Activated T-helper 1 cell treated with Interleukin-2 at 50 U/mL for 16 hours (primary cell): ENCODE data around the gene CDC42EP5.
A peak's percentile ranks its signal among the peaks of the same experiment; 100 is the strongest.

Source experiments
- DNase-seq: peaks from one replicate; pipeline ENCODE4 v3.0.0-alpha.2; 2020; ENCODE audit warnings: low read depth

CDC42EP5 gene

DNA sequence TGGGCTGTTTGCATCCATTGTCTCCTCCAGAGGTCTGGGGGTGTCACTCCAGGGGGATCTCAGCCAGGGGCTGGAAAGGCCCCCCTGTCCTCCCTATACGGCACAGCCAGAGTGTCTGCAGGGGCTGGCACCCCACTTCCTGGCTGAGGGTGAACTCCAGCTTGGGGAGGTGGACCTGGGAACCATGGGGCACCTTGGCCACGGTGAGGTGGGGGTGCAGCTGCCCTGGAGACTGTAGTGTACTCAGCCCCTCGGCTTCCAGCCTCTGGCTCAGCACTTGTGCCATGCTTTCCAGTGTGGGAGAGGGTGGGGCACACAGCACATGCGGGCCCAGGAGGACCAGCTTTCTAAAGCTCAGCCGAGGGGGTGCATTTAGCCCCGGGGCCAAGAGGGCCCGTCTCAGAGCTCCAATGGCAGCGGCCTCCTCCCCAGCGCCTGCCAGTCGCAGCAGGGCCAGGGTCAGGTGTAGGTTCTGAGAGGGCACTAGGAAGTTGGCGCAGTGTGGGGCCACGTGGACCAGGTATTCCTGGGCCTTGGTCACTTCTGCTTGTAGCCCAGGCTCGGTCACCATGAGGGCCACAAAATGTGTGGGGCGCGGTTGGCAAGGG is 10.9 kb downstream of the CDC42EP5 start:
- no peak for DNase-seq

DNA sequence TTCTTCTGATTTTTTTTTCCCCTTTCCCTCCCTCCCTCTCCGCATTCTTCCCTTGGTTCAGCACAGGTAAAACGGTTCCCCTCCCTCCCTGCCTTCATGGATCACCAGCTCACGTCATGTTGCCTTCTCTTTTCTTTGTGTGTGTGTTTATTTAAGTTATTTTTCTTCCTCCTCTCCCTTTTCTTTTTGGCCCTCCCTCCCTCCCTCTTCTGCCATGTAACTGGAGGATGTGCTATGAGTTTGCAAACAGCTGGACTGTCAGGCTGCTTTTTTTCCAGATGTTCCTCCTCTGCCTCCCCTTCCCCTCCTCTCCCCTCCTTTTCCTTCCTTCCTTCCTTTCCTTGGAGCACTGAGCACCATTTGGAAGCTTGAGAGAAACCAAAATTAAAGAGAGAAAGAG is 11.5 kb downstream of the CDC42EP5 start:
- DNase-seq, result no peak

DNA sequence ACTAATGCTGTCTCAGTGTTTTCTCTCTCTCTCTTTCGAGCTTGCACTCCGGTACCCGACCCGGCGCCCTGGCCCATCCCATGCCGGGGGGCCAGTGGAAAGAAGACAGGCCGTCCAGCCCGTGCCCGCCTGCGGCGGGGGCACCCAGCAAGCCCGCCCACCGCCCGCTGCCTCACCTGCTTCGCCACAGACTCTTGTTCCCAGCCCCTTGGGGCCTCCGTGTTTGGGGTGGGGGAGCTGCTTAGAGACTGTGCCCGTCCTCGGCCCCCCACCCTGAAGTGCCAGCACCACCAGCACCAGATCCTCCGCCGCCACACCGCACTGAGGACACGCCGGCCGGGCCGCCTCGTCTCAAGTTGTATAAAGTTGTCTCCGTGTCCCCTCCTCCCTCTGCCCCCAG is 11.9 kb downstream of the CDC42EP5 start:
- no peak for DNase-seq

DNA sequence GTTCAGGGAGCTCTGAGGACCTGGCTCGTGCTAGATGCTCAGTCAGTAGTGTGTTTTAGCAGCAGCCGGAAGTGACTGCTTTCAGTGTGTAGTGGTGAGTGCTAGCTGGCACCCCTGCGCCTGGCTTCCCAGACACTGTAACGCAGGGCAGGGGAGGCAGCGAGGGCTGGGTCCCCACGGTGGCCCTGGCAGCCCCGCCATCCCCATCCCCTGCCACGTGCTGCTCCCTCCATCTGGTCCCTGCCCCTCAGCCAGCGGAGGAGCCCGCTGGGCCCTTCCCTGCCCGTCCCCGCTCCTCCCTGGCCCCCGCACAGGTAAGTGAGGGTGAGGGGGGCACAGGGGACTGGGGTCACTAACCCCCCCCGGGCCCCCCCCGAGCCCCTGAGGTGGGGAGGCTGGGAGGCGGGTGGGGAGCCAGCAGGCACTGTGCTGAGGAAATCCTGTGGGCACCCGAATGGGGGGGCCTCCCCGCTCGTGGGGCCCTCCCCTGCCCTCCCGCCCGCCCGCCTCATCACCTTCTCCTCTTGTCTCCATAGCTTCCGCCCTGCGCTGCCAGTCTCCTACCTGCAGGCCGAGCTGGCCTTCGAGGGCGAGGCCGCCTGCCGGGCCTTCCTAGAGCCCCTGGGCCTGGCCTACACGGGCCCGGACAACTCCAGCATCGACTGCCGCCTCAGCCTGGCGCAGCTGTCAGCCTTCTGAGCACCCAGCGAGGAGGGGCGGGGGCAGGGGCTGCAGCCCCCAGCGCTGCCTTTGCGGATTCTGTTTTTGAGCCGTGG is 12.7 kb downstream of the CDC42EP5 start:
- no peak for DNase-seq

DNA sequence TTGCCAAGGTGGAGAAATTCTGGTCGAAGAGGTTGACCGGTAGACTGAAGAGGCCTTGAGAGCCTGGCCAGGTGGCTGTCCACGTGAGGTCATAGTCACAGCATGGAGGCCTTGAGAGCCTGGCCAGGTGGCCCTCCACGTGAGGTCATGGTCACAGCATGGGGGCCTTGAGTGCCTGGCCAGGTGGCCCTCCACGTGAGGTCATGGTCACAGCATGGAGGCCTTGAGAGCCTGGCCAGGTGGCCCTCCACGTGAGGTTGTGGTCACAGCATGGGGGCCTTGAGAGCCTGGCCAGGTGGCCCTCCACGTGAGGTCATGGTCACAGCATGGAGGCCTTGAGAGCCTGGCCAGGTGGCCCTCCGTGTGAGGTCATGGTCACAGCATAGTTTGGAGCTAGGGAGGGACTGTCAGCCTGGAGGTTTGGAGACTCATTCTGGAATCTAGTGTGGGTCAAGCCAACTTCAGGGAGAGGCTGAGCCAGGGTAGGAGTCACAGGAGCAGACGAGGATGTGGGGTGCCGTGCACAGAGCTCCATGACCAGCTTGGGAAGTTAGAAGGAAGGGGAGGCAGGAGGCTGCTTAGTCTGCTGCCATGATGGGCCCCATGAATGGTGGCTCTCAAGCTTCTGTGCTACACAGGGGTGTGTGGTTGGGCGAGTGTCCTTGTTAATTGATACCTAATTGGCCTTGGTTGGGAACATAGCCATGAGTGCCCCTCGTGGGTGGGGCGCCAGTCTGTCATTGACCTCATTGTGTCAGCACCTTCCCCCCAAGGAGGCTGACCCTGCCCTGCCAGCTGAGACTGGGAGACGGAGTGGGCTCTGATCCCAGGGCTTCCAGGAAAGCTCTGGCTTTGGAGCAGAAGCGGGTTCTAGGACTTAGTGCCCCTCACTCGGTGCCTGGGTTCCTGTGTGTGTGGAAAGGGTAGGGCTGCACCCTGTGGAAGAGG is 13.5 kb downstream of the CDC42EP5 start:
- no peak for DNase-seq

DNA sequence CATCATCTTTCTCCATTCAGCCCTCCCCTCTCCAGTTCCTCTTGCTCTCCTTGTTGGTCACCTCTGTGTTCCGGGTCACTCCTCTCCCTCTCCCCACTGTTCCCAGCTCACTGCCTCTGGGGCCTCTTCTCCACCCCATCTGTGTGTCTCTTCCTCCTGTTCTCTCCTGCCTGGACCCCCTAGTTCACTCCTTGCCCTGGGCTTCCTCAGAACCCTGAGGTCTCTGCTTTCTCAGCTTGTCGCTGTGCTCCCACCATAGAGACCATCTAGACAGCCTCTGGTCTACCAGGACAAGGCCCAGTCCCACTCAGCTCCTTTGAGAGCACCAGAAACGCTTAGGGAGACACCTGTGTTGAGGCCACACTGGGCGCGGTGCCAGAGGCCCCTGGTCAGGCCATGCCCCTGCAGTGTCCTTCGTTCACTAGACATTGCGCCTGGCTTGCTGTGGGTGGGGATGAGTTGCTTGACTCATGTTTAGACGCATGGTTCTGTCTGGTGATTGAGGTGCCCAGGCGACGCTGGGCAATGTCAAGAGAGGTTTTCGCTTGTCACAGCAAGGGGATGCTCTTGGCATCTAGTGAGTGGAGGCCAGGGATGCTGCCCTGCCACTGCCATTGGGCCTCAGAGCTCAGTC is 14.3 kb downstream of the CDC42EP5 start:
- no peak for DNase-seq

DNA sequence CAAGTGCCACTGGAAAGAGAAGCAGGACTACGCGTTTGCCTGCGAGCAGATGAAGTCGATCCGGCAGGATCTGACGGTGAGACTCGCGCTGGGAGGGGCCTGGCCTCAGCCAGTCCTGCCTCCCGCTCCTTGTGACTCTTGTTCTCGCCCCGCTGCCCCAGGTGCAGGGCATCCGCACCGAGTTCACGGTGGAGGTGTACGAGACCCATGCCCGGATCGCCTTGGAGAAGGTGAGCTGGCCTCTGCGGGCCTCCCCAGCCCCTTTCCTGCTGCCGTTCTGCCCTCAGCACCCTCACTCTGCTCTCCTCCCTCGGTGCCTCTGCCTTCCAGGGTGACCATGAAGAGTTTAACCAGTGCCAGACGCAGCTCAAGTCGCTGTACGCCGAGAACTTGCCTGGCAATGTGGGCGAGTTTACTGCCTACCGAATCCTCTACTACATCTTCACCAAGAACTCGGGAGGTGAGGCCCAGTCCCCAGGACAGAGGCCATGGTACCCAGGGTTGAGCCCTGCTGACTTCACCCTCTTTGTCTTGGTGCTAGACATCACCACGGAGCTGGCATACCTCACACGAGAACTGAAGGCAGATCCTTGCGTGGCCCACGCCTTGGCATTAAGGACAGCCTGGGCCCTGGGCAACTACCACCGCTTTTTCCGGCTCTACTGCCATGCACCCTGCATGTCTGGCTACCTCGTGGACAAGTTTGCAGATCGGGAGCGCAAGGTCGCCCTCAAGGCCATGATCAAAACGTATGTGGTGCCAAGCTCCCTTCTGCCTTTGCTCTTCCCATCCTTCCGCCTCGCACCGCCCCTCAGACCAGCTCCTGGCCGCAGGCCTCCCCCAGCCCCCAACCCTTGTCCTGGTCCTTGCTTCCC is 15.1 kb downstream of the CDC42EP5 start:
- DNase-seq, result no peak

DNA sequence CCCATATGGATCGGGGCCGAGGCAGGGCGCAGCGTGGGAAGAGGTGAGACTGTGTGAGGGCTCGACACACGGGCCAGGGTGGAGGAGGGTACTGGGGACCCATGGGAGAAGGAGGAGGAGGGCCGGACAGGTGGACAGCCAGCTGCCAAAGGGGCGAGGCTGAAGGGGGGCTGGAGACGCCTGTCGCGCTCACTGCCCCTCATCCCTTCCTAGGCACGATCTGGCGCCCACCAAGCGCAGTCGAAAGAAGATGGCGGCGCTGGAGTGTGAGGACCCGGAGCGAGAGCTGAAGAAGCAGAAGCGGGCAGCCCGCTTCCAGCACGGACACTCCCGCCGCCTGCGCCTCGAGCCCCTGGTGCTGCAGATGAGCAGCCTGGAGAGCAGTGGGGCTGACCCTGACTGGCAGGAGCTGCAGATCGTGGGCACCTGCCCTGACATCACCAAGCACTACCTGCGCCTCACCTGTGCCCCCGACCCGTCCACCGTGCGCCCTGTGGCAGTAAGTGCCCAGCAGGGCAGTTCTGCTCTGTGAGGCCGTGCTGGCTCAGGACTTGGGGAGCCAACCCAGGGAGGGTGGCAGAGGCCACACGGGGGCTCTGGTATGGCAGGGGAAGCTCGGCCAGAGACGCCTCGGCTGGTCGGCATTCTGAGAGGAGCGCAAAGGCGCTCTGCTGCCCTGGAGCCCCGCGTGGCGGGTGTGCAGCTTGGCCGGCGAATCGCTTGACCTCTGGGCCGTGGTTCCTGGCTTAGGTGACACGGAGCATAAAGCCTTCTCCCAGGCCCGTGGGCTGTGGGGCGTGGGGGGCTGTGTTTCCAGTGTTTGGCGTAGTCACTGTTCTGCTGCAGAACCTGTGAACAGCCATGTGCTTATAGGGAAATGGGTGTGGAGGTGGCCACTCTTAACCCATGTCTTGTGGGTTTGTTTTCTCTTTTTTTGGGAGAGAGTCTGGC is 16.4 kb downstream of the CDC42EP5 start:
- no peak for DNase-seq

DNA sequence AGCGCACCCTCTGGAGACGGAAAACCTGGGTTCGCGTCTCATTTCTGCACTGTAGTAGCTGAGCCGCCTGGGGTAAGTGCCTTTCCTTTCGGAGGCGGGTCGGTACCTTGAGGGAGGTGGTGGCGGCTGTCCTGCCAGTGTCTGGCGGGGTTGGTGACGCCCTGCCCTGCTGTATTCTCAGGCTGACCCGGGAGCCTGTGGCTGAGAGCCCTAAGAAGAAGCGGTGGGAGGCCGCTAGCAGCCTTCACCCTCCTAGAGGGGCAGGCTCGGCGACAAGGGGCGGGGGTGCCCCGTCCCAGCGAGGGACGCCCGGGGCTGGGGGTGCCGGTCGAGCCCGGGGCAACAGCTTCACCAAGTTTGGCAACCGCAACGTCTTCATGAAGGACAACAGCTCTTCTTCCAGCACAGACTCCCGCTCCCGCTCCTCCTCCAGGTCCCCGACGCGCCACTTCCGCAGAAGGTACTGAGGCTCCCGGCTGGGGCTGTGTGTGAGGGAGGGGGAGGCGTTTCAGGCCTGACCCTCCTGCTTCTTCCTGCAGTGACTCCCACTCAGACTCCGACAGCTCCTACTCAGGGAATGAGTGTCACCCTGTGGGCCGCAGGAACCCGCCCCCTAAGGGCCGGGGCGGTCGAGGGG is 17.2 kb downstream of the CDC42EP5 start:
- DNase-seq, result no peak

DNA sequence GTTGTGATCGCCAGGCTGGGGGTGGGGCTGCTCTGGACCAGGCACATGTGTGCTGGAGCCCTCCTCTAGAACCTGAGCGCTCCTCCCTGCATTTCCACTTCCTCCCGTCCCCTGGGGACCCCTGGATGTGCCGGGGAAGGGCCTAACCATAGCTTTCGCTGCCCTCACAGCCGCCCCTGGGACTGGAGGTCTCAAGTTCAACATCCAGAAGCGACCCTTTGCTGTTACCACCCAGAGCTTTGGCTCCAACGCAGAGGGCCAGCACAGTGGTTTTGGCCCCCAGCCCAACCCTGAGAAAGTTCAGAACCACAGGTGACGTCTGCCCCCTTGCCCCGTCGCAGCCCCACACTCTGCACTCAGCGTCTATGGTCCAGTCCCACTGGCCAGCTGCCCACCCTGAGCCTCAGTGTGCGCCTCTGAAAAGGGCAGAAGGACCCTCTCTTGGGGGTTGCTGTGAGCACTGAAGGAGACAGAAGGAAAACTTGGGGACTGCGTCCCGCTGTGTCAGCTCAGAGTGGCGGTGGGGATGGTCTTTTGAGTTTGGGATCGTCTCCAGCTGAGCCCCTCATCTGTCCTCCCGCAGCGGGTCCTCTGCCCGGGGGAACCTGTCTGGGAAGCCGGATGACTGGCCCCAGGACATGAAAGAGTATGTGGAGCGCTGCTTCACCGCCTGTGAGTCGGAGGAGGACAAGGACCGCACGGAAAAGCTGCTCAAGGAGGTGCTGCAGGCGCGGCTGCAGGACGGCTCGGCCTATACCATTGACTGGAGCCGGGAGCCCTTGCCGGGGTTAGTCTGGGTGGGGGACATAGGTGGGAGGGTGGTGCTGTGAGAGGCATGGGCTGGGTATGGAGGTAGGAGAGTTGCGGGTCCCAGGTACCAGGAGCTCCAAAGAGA is 18.1 kb downstream of the CDC42EP5 start:
- no peak for DNase-seq

DNA sequence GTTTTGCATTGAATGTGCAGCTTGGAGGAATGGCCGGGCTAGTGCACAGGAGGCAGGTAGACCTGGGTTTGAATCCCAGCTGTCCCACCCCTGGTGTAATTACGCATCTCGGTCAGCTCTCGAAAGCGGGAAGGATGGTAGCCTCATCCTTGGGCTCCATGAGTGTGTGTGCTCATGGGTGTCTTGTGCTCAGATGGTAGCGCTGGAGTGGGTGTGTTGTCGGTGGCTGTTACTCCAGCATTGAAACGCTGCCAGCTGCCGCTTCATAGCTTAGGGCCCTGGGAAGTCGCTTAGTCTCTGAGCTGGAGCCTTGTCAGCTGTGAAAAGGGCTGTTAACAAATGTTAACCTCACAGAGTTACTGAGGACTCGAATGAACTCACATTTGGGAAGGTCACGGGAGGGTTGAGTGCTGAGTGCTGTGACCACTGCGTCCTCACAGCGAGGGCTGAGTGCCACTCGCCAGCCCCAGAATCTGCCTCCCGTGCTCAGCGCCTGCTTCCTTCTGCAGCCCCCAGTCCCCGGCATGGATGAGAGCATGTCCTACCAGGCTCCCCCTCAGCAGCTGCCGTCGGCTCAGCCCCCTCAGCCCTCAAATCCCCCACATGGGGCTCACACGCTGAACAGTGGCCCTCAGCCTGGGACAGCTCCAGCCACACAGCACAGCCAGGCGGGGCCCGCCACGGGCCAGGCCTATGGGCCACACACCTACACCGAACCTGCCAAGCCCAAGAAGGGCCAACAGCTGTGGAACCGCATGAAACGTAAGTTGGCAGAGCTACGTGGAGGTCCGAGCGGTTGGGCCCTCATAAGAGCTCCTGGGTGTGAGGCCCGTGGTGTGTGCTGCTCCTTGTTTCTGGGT is 18.9 kb downstream of the CDC42EP5 start:
- no peak for DNase-seq

DNA sequence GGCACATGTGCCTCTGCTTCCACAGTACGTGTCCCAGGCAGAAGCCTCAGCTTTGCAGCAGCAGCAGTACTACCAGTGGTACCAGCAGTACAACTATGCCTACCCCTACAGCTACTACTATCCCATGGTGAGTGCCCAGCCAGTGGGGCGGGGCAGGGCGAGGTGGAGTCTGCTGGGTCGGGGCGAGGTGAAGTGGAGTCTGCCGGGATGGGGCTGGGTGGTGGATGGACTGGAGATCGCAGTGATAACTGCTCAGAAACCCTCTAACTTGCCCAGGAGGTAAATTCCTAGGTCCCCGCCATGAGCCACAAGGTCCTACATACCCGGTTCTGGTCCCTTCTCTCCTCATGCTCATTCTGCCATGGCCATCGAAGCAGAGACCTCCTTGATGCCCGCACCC is 20.5 kb downstream of the CDC42EP5 start:
- DNase-seq, result no peak

DNA sequence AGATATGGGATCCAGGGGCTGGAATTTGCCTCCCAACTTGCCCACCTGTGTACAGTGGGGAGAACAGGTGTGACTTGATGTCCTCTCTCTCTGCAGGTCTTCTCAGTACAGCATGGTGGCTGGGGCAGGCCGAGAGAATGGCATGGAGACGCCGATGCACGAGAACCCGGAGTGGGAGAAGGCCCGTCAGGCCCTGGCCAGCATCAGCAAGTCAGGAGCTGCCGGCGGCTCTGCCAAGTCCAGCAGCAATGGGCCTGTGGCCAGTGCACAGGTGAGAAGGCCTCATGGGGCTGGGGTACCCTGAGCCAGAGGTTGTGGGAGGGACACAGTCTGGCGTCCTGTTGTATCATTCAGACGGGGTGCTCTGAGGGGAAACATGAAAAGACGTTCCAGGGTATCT is 21.1 kb downstream of the CDC42EP5 start:
- no peak for DNase-seq

DNA sequence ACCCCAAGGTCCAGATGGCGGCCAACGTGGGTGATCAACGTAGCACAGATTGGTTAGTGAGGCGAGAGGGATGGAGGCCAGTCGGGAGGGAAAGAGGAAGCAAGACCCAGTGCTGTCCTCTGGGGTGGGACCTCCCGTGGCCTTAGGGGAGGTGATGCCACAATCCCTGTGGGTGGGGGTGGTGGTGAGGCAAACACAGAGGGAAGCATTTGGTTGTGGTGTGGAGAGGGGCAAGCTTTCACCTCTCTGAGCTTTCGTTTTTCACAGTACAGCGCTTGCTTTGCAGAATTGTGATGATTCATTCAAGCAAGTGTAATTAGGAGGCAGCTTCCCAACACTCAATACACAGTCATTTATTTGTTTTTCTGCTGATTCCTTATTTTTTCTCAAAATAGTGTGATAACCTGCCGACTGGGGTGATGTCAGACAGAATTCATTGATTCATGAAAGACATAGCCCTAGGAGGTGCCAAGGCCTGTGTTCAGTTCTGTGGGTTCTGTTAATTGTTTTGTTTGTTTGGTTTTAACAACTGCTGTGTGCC is 21.7 kb downstream of the CDC42EP5 start:
- no peak for DNase-seq

DNA sequence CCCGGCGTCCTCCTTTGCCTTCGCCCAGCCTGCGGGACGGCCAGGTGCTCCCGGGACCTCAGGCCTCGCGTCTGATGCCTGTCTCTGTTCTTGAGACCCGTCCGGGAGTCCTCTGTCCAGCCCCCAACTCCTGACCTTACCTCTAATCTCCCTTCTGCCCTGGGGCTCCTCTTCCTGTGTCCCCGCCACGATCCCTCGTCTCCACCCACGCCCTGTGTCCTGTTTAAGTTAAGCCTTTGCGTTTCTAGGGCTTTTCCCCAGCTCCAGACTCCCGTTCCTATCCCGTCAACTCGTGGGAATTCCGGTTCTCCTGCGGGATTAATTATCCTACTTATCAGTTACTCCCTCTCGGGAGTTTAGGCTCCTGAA is 23.4 kb downstream of the CDC42EP5 start:
- no peak for DNase-seq

DNA sequence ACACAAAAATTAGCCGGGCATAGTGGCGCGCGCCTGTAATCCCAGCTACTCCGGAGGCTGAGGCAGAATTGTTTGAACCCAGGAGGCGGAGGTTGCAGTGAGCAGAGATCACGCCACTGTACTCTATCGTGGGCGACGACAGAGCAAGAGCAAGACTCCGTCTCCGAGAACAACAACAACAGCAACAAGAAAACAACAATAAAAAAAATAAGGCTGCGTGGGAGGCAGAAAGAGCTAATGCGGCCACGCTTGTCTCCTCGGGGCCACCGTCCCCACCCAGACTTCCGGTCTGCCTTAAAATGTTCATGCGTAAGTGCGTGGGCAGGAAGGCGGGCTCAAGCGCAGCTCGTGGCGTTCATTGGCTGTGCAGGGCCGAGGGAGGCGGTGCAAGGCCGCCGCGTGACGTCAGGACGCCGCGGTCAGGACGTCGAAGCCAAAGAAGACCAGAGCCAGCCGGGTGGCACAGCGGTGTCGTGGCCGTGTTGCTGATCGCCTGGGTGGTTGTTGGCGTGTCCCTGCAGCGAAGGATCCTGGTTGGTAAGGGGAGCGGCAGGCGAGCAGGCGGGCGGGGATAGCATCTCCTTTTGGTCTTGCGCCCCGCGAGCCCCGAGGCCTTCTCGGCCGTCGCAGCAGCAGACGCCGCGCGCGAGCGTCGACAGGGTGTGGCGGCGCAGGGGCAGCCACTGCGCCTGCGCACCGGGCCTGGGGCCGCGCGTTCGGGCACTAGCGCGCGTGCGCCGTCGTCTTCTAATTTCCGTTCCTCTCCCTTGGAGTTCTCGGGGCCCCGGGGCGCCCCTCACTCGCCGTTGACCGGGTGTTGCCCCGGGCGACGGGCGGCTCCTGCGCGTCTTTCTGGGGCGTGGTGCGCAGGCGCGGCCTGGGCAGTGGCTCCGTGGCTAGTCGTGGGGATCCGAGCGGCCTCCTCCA is 24.1 kb downstream of the CDC42EP5 start, which contains the start of gene LENG8:
Gene LENG8 (plus strand): TSS at position 426 of the 927 bp plus-strand sequence. CDS start 2,146 bp downstream, outside the sequence.
- DNase-seq, result peak; percentile 95
